Measurements from ENCODE around the gene APBA2.

APBA2 gene

DNA sequence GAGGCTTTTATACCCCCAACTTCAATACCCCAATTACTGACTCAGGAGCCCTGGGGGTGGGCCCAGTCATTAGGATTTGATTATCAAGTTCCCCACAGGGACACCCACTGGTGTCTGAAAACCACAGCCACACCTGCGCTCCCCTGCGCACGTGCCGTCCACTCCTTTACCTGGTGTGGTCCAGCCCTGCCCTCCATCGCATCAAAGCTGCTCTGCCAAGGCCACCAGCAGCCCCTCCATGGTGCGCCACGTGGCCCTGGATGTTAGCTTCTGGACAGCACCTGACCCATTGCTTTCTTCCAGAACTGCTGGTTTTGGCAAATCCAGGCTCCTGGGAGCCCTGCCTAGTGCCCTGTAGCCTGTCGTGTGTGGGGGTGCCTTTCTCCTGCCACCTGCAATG lies 247.5 kb downstream of the APBA2 start:
- Mint-ChIP-seq H3K4me1 (peaks cover 41% of the 10 kb centered on the region), H3K4me3 (no peak overlapping the region), H3K36me3 (ENCODE audit: low read depth) (no peaks in the 10 kb centered on the region), H3K9me3 (no peaks in the 10 kb centered on the region), H3K27me3 (ENCODE audit: low read depth, poor library complexity) (peaks cover 24% of the 10 kb centered on the region), H3K27ac (no peak overlapping the region)
- DNase-seq, result no peak
- TF ChIP-seq, protein P1, sequence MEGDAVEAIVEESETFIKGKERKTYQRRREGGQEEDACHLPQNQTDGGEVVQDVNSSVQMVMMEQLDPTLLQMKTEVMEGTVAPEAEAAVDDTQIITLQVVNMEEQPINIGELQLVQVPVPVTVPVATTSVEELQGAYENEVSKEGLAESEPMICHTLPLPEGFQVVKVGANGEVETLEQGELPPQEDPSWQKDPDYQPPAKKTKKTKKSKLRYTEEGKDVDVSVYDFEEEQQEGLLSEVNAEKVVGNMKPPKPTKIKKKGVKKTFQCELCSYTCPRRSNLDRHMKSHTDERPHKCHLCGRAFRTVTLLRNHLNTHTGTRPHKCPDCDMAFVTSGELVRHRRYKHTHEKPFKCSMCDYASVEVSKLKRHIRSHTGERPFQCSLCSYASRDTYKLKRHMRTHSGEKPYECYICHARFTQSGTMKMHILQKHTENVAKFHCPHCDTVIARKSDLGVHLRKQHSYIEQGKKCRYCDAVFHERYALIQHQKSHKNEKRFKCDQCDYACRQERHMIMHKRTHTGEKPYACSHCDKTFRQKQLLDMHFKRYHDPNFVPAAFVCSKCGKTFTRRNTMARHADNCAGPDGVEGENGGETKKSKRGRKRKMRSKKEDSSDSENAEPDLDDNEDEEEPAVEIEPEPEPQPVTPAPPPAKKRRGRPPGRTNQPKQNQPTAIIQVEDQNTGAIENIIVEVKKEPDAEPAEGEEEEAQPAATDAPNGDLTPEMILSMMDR (IDR thresholded peaks at IDR 0.05), result no peak

DNA sequence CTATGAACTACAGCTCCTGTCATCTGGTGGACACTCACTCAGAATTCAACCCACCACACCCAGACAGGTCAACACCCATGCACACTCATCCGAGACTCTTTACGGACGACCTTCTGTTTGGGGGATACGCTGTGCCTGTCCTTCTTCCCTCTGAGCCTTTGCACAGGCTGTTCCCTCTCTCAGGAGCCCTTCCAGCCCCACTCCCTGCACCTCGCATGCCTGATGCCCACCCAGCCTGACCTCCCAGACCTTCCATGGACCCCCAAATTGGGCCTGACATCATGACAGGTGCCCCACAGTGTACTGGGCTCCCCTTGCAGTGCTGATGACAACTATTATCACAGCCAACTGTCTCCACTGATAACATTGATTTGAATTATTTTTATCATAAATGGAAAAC lies 248.0 kb downstream of the APBA2 start:
- no peaks in the 10 kb centered on the region for H3K36me3 Mint-ChIP-seq (ENCODE audit: low read depth)
- no peak for DNase-seq
- TF ChIP-seq, protein P1 (IDR thresholded peaks at IDR 0.05), result no peak

DNA sequence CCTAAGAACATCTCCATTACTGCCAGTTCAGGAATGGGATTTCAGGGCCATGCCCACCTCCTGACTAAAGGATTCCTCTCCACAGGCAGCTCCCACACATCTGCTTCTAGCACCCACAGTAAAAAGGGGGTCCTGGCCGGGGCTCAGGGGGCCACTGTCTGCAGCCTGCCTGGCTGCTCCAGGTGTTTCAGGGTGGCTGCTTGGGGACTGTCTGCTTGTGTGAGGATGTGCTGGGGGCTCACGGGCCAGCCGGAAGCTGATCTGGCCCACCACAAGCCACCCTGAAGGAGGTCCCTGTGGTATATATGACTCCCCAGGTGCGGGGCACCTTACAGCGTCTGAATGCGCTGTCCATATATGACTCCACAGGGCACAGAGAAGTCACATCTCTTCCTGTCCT lies 248.5 kb downstream of the APBA2 start:
- Mint-ChIP-seq H3K4me1 (peaks cover 47% of the 10 kb centered on the region), H3K27me3 (ENCODE audit: low read depth, poor library complexity) (peaks cover 27% of the 10 kb centered on the region), H3K36me3 (ENCODE audit: low read depth) (no peaks in the 10 kb centered on the region), H3K9me3 (no peaks in the 10 kb centered on the region), H3K4me3 (no peak overlapping the region), H3K27ac (no peak overlapping the region)
- TF ChIP-seq, protein P1 (IDR thresholded peaks at IDR 0.05), result no peak
- no peak for DNase-seq

More for the DNA sequence above, 248.0 kb downstream of the APBA2 start:
- Mint-ChIP-seq H3K27ac (no peak overlapping the region), H3K27me3 (ENCODE audit: low read depth, poor library complexity) (peaks cover 23% of the 10 kb centered on the region), H3K4me3 (no peak overlapping the region), H3K9me3 (no peaks in the 10 kb centered on the region), H3K4me1 (peaks cover 43% of the 10 kb centered on the region)

DNA sequence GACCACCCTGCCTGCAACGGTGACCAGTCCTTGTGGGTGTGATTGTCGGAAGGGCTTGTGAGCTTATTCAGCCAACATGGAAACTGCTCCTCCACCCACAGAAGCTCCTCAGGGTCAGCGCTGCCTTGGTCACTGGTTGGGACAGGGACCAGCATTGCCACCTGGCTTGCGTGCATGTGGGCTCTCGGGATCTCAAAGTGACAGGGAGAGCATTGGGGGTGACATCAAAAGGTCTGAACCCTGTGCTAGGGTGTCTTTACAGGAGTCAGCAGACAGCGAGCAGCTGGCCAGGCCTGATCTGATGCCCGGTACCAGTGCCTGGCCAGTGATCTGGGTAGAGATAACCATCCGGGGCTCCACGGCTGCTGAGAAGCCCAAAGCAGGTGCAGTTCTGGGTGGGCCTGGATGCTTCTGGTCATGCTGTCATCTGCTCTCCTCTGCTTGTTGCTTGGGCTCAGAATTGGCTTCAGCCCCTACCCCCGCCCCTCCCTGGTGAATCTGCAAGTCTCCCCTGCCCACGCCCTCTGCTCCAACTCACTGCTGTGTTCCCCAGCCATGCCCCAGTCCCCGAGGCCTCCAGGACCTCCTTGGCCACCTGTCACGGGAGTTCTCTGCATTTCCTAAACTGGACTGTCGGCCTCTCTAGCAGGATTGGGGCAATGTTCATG lies 249.0 kb downstream of the APBA2 start:
- H3K36me3 Mint-ChIP-seq (ENCODE audit: low read depth), result no peaks in the 10 kb centered on the region
- no peak overlapping the region for H3K27ac Mint-ChIP-seq
- DNase-seq, result no peak
- H3K4me1 Mint-ChIP-seq, result peaks cover 49% of the 10 kb centered on the region
- H3K4me3 Mint-ChIP-seq, result no peak overlapping the region
- H3K27me3 Mint-ChIP-seq (ENCODE audit: low read depth, poor library complexity), result peaks cover 26% of the 10 kb centered on the region
- TF ChIP-seq, protein P1 (IDR thresholded peaks at IDR 0.05), result no peak
- no peaks in the 10 kb centered on the region for H3K9me3 Mint-ChIP-seq

DNA sequence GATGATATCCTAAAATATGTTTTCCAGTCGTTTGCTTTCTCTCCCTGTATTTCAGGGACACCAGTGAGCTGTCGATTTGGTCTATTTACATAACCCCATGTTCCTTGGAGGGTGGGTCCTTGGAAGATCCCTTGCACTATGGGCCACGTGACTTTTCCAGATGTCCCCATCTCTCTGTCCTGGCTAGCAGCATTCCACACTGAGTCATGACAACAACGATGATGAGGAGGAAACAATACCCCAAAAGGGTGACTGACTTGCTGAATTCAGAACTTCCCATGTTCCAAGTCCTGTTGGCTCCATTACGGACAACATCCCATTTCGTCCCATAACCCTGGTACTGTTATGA lies 249.5 kb downstream of the APBA2 start:
- Mint-ChIP-seq H3K27ac (peak overlapping the region; percentile 29), H3K9me3 (no peaks in the 10 kb centered on the region), H3K36me3 (ENCODE audit: low read depth) (no peaks in the 10 kb centered on the region), H3K4me1 (peaks cover 49% of the 10 kb centered on the region), H3K27me3 (ENCODE audit: low read depth, poor library complexity) (peaks cover 31% of the 10 kb centered on the region), H3K4me3 (no peak overlapping the region)
- TF ChIP-seq, protein P1 (IDR thresholded peaks at IDR 0.05), result no peak
- DNase-seq, result no peak
